ENCODE data around the gene RYR2. TPM values are rescaled to one million over a fixed set of nuclear protein-coding genes. Genes with fewer than 3 reads are reported as not detected.
"Not testable (repeated sequence)": the region's sequence is repeated elsewhere in the genome, so short reads cannot be mapped to it uniquely, and the experiment has no call there.

The RYR2 gene
- total RNA-seq, 1 experiment from 2014 or later = 2.8 TPM

- intact Hi-C loops (cut with micrococcal nuclease; ENCODE audit: unreplicated experiment) = no loop called here
Measured at GRCh38 chr1:237355022-237355421, 313.0 kb downstream of the RYR2 start.

GRCh38 chr1:237358555-237358954, 316.6 kb downstream of the RYR2 start:
- no peaks in the 10 kb centered on the region for H3K9me3 ChIP-seq (ENCODE audit: low read depth, low read length, poor library complexity, severe bottlenecking)
- POLR2A ChIA-PET (ENCODE audit: low non-redundant PET) = no interaction called here
- peaks cover 8% of the 10 kb centered on the region for H3K4me1 ChIP-seq (ENCODE audit: insufficient read depth, low read length, poor library complexity, severe bottlenecking)
- no peaks in the 10 kb centered on the region for H3K27me3 ChIP-seq (replicated peaks; ENCODE audit: insufficient read depth, low read depth, low read length, poor library complexity)
- no peak overlapping the region for H3K4me3 ChIP-seq (ENCODE audit: low read depth, low read length, poor library complexity, severe bottlenecking)
- TF ChIP-seq CTCF (conservative IDR thresholded peaks at IDR 0.05; ENCODE audit: low read depth, low read length) = no peak
- no peak for TF ChIP-seq EZH2 (IDR thresholded peaks at IDR 0.05; ENCODE audit: borderline replicate concordance, low read depth, low read length, poor library complexity, severe bottlenecking)
- CTCF ChIA-PET = no interaction called here
- DNase-seq (ENCODE audit: low spot score) = no peak
- intact Hi-C loops (cut with micrococcal nuclease; ENCODE audit: unreplicated experiment) = no loop called here
- H3K36me3 ChIP-seq (ENCODE audit: insufficient read depth, low read length, poor library complexity, severe bottlenecking) = no peaks in the 10 kb centered on the region
- H3K27ac ChIP-seq (ENCODE audit: low read depth, low read length, poor library complexity, severe bottlenecking) = no peak overlapping the region
- BruUV-seq (replicated peaks) = no TSS peak

More at GRCh38 chr1:237355022-237355421, 313.0 kb downstream of the RYR2 start:
- Histone ChIP-seq H3K27me3 (replicated peaks; ENCODE audit: insufficient read depth, low read depth, low read length, poor library complexity) (no peaks in the 10 kb centered on the region), H3K27ac (ENCODE audit: low read depth, low read length, poor library complexity, severe bottlenecking) (no peak overlapping the region), H3K4me3 (ENCODE audit: low read depth, low read length, poor library complexity, severe bottlenecking) (no peak overlapping the region), H3K9me3 (ENCODE audit: low read depth, low read length, poor library complexity, severe bottlenecking) (no peaks in the 10 kb centered on the region), H3K36me3 (ENCODE audit: insufficient read depth, low read length, poor library complexity, severe bottlenecking) (no peaks in the 10 kb centered on the region), H3K4me1 (ENCODE audit: insufficient read depth, low read length, poor library complexity, severe bottlenecking) (no peaks in the 10 kb centered on the region)
- TF ChIP-seq CTCF (conservative IDR thresholded peaks at IDR 0.05; ENCODE audit: low read depth, low read length) (no peak), EZH2 (IDR thresholded peaks at IDR 0.05; ENCODE audit: borderline replicate concordance, low read depth, low read length, poor library complexity, severe bottlenecking) (no peak)
- no peak for DNase-seq (ENCODE audit: low spot score)
- POLR2A ChIA-PET (ENCODE audit: low non-redundant PET) = no interaction called here
- CTCF ChIA-PET = no interaction called here
- BruUV-seq (replicated peaks) = no TSS peak

- intact Hi-C loops (cut with micrococcal nuclease; ENCODE audit: unreplicated experiment) = no loop called here
- ChIA-PET CTCF (no interaction called here), POLR2A (ENCODE audit: low non-redundant PET) (no interaction called here)
- Histone ChIP-seq H3K36me3 (ENCODE audit: insufficient read depth, low read length, poor library complexity, severe bottlenecking) (no peaks in the 10 kb centered on the region), H3K4me3 (ENCODE audit: low read depth, low read length, poor library complexity, severe bottlenecking) (no peak overlapping the region), H3K27ac (ENCODE audit: low read depth, low read length, poor library complexity, severe bottlenecking) (no peak overlapping the region), H3K9me3 (ENCODE audit: low read depth, low read length, poor library complexity, severe bottlenecking) (no peaks in the 10 kb centered on the region), H3K27me3 (replicated peaks; ENCODE audit: insufficient read depth, low read depth, low read length, poor library complexity) (no peaks in the 10 kb centered on the region), H3K4me1 (ENCODE audit: insufficient read depth, low read length, poor library complexity, severe bottlenecking) (no peaks in the 10 kb centered on the region)
- no TSS peak for BruUV-seq (replicated peaks)
- TF ChIP-seq CTCF (conservative IDR thresholded peaks at IDR 0.05; ENCODE audit: low read depth, low read length) = no peak
- no peak for DNase-seq (ENCODE audit: low spot score)
Measured at GRCh38 chr1:237367758-237368157, 325.8 kb downstream of the RYR2 start.

- H3K27me3 ChIP-seq (replicated peaks; ENCODE audit: insufficient read depth, low read depth, low read length, poor library complexity); POLR2A ChIA-PET (ENCODE audit: low non-redundant PET); H3K36me3 ChIP-seq (ENCODE audit: insufficient read depth, low read length, poor library complexity, severe bottlenecking); DNase-seq (ENCODE audit: low spot score); H3K4me1 ChIP-seq (ENCODE audit: insufficient read depth, low read length, poor library complexity, severe bottlenecking); BruUV-seq (replicated peaks); intact Hi-C loops (cut with micrococcal nuclease; ENCODE audit: unreplicated experiment); H3K4me3 ChIP-seq (ENCODE audit: low read depth, low read length, poor library complexity, severe bottlenecking); CTCF ChIA-PET; H3K9me3 ChIP-seq (ENCODE audit: low read depth, low read length, poor library complexity, severe bottlenecking); H3K27ac ChIP-seq (ENCODE audit: low read depth, low read length, poor library complexity, severe bottlenecking): not testable (repeated sequence)
Measured at GRCh38 chr1:237371477-237371876, 329.5 kb downstream of the RYR2 start.

Measured in A673 (cell line).